Endothelial cell of umbilical vein (primary cell): Measurements from ENCODE around the gene CTIF. TPM values are rescaled to one million over a fixed set of nuclear protein-coding genes. Genes with fewer than 3 reads are reported as not detected.

Source experiments
- BruUV-seq: library from RNA; stranded (reverse); fragments of 400-500 nt; replicated peaks from 2 replicates; lab custom pipeline; 2021; lab: Mats Ljungman, UMichigan
- CTCF ChIA-PET: fragments of 300-600, 350-600 bp; sonication (Branson Sonifier 250); formaldehyde crosslinking; loops from one replicate; lab custom pipeline; 2021; ENCODE audit warnings: antibody characterized with exemption, inconsistent platforms; lab: Charles Lee
- POLR2A ChIA-PET: fragments of 300-600, 350-600 bp; sonication (Branson Sonifier 250); formaldehyde crosslinking; loops from one replicate; lab custom pipeline; 2021; ENCODE audit warnings: antibody characterized with exemption, inconsistent platforms; lab: Charles Lee
- DNase-seq: peaks from one replicate; pipeline ENCODE4 v3.0.0-alpha.2; 2011; ENCODE audit warnings: low read depth, low spot score
- FAIRE-seq: peaks from 2 replicates; lab custom pipeline; 2011; peaks lifted over from hg19 to GRCh38; lab: Jason Lieb, UNC
- H2AFZ ChIP-seq: 2 replicates; pipeline ENCODE4 v1.6.0; 2012; ENCODE audit warnings: low read depth, low read length, control low read depth, inconsistent platforms
- H3K27ac ChIP-seq: 2 replicates; pipeline ENCODE4 v1.5.1; 2011; ENCODE audit warnings: low read depth, mild to moderate bottlenecking, control low read depth, low read length, moderate library complexity; ENCODE audit not compliant: insufficient read depth
- H3K27me3 ChIP-seq, 2 experiments: 2 replicates each; pipeline versions ENCODE4 v1.6.0 to v1.6.1; 2011; ENCODE audit warnings: low read length in 2 of 2, mixed read lengths in 1 of 2; ENCODE audit not compliant: control insufficient read depth in 2 of 2, insufficient read depth in 2 of 2
- H3K36me3 ChIP-seq, 2 experiments: 2 replicates in 1 of 2; 3 replicates in 1 of 2; pipeline ENCODE4 v1.5.1; 2011; ENCODE audit warnings: low read length in 2 of 2, mild to moderate bottlenecking in 1 of 2, moderate library complexity in 1 of 2; ENCODE audit not compliant: control insufficient read depth in 2 of 2, insufficient read depth in 2 of 2; ENCODE audit errors: extremely low read depth in 1 of 2
- H3K4me1 ChIP-seq: 3 replicates; pipeline ENCODE4 v1.5.1; 2011; ENCODE audit warnings: mild to moderate bottlenecking, low read length; ENCODE audit not compliant: control insufficient read depth, insufficient read depth; ENCODE audit errors: extremely low read depth
- H3K4me2 ChIP-seq: 2 replicates; pipeline ENCODE4 v1.6.1; 2011; ENCODE audit warnings: low read length, control low read depth, mixed read lengths; ENCODE audit not compliant: insufficient read depth
- H3K4me3 ChIP-seq, 3 experiments: fragments of 200-600 bp in 1 of 3; sonication (generic), shearing (Covaris generic) in 1 of 3; replicated peaks in 1 of 3; 2 replicates each; pipeline ENCODE4 v1.5.1; 2011 to 2016; ENCODE audit warnings: control low read depth in 3 of 3, low read length in 3 of 3, mild to moderate bottlenecking in 2 of 3, inconsistent platforms in 1 of 3, low read depth in 1 of 3, moderate library complexity in 1 of 3; ENCODE audit not compliant: insufficient read depth in 1 of 3
- H3K79me2 ChIP-seq: 2 replicates; pipeline ENCODE4 v1.6.0; 2012; ENCODE audit warnings: low read length, inconsistent platforms; ENCODE audit not compliant: control insufficient read depth, insufficient read depth
- H3K9ac ChIP-seq: replicated peaks from 2 replicates; pipeline ENCODE3; 2011; ENCODE audit warnings: low read length, control low read depth; ENCODE audit not compliant: insufficient read depth; ENCODE audit errors: extremely low read depth
- H3K9me1 ChIP-seq: replicated peaks from 3 replicates; pipeline ENCODE4 v1.6.0; 2011; ENCODE audit warnings: mild to moderate bottlenecking, low read length; ENCODE audit not compliant: control insufficient read depth, insufficient read depth; ENCODE audit errors: extremely low read depth
- H3K9me3 ChIP-seq: replicated peaks from 2 replicates; pipeline ENCODE4 v1.5.1; 2012; ENCODE audit warnings: low read length, inconsistent platforms; ENCODE audit not compliant: control insufficient read depth, insufficient read depth
- H4K20me1 ChIP-seq: replicated peaks from 2 replicates; pipeline ENCODE3; 2011; ENCODE audit warnings: mild to moderate bottlenecking, low read length; ENCODE audit not compliant: control insufficient read depth, insufficient read depth; ENCODE audit errors: extremely low read depth
- EZH2 ChIP-seq: IDR thresholded peaks from 2 replicates; pipeline ENCODE4 v1.6.1; 2012; ENCODE audit warnings: borderline replicate concordance, low read depth, mild to moderate bottlenecking, moderate library complexity, low read length, inconsistent platforms; ENCODE audit not compliant: severe bottlenecking
- FOS ChIP-seq: IDR thresholded peaks from 2 replicates; pipeline ENCODE4 v1.6.1; 2011; ENCODE audit warnings: mild to moderate bottlenecking, low read length, moderate library complexity, borderline replicate concordance; ENCODE audit not compliant: insufficient read depth
- GATA2 ChIP-seq: IDR thresholded peaks from 2 replicates; pipeline ENCODE4 v1.7.0; 2011; ENCODE audit warnings: low read depth, mild to moderate bottlenecking, moderate library complexity, mixed read lengths, low read length; ENCODE audit not compliant: insufficient read length, insufficient read depth
- JUN ChIP-seq: IDR thresholded peaks from 2 replicates; pipeline ENCODE4 v1.6.1; 2011; ENCODE audit warnings: borderline replicate concordance, low read depth; ENCODE audit not compliant: insufficient read length, insufficient read depth
- MYC ChIP-seq: IDR thresholded peaks from one replicate; pipeline ENCODE4 v1.6.1; 2011; ENCODE audit warnings: mild to moderate bottlenecking, low read depth, low read length
- POLR2AphosphoS5 ChIP-seq: IDR thresholded peaks from 2 replicates; pipeline ENCODE4 v1.6.1; 2012; ENCODE audit warnings: low read depth, mild to moderate bottlenecking, control low read depth, low read length, moderate library complexity; ENCODE audit not compliant: insufficient read depth
- dilution Hi-C: fragments of 300-500 bp; cut with MboI; formaldehyde crosslinking; loops from one replicate; pipeline ENCODE4 v1.15.0; 2019; ENCODE audit warnings: low sequenced_read_pairs; ENCODE audit not compliant: extremely low pct_ligation_motif_present
- intact Hi-C: fragments of 100-400 bp; cut with micrococcal nuclease; formaldehyde crosslinking; loops from one replicate; pipeline ENCODE4 v1.10.0; 2022
- polyA plus RNA-seq, 4 experiments: library from polyadenylated mRNA; depleted of rRNA in 3 of 4; stranded (reverse) in 3 of 4; unstranded in 1 of 4; fragments of >200 nt; gene quantifications; 2 replicates each; pipeline versions ENCODE4 v1.2.1 to v1.2.3, GENCODE V29; 2011 to 2012; ENCODE audit warnings: missing spikeins in 1 of 4
- total RNA-seq: library from RNA; stranded (reverse); gene quantifications from 2 replicates; pipeline ENCODE4 v1.2.3, GENCODE V29; 2021
- TF ChIP-seq, protein P1 (sequence below), 2 donors: IDR thresholded peaks; 1 replicate in 1 of 2; 2 replicates in 1 of 2; pipeline ENCODE4 v1.5.1; 2011; ENCODE audit warnings: low read length in 2 of 2, mild to moderate bottlenecking in 2 of 2, moderate library complexity in 2 of 2, control low read depth in 1 of 2, inconsistent platforms in 1 of 2, low read depth in 1 of 2; ENCODE audit not compliant: insufficient read depth in 1 of 2; ENCODE audit errors: extremely low read depth in 1 of 2

The CTIF gene
- total and polyA plus RNA-seq, 2 donors (not counting 3 experiments of a cell fraction or from before 2014, with no cell fraction given): 20.9 to 57.7 TPM

- Histone ChIP-seq H3K9me3 (no peaks in the 10 kb centered on the region), H3K4me1 (no peaks in the 10 kb centered on the region), H3K36me3 (peaks cover 0 to 12% of the 10 kb centered on the region in 2 experiments), H3K27me3 (no peaks in the 10 kb centered on the region), H3K79me2 (no peaks in the 10 kb centered on the region), H3K9ac (no peak overlapping the region), H3K27ac (no peak overlapping the region), H2AFZ (no peak overlapping the region), H4K20me1 (no peaks in the 10 kb centered on the region), H3K9me1 (no peaks in the 10 kb centered on the region), H3K4me2 (no peak overlapping the region), H3K4me3 (no peak overlapping the region)
- no peak for FAIRE-seq
- TF ChIP-seq, protein P1, sequence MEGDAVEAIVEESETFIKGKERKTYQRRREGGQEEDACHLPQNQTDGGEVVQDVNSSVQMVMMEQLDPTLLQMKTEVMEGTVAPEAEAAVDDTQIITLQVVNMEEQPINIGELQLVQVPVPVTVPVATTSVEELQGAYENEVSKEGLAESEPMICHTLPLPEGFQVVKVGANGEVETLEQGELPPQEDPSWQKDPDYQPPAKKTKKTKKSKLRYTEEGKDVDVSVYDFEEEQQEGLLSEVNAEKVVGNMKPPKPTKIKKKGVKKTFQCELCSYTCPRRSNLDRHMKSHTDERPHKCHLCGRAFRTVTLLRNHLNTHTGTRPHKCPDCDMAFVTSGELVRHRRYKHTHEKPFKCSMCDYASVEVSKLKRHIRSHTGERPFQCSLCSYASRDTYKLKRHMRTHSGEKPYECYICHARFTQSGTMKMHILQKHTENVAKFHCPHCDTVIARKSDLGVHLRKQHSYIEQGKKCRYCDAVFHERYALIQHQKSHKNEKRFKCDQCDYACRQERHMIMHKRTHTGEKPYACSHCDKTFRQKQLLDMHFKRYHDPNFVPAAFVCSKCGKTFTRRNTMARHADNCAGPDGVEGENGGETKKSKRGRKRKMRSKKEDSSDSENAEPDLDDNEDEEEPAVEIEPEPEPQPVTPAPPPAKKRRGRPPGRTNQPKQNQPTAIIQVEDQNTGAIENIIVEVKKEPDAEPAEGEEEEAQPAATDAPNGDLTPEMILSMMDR (IDR thresholded peaks at IDR 0.05; ENCODE audit: extremely low read depth in 1 of 2, insufficient read depth in 1 of 2, low read depth in 1 of 2, low read length in 2 of 2): no peak
- no peak for TF ChIP-seq JUN
- no peak for TF ChIP-seq EZH2
- TF ChIP-seq FOS: no peak
- TF ChIP-seq GATA2: no peak
- TF ChIP-seq MYC: no peak
- no peak for TF ChIP-seq POLR2AphosphoS5
- BruUV-seq: no TSS peak
- no peak for DNase-seq
- intact Hi-C loops: no loop called here
- ChIA-PET POLR2A (no interaction called here), CTCF (no interaction called here)
- dilution Hi-C loops: no loop called here
Measured at GRCh38 chr18:48803518-48803917, 264.7 kb downstream of the CTIF start.
